HG02981 (cell line): ENCODE measurements around the gene SLFN12.
"Not testable (repeated sequence)": the region's sequence is repeated elsewhere in the genome, so short reads cannot be mapped to it uniquely, and the experiment has no call there.

ENCODE experiments used
- ATAC-seq: cut with Tn5 transposase; IDR thresholded peaks from one replicate; pipeline ENCODE4 v1.9.1; 2021; ENCODE audit warnings: mild to moderate bottlenecking, moderate library complexity; ENCODE audit not compliant: unreplicated experiment

Gene SLFN12

GRCh38 chr17:35432176-35433074 is at the start of gene SLFN12:
Gene SLFN12 (minus strand): TSS chr17:35432500. CDS start chr17:35423028, 9,472 bp downstream.
- peak; percentile 61 for ATAC-seq

- ATAC-seq: no peak
Observed at GRCh38 chr17:35479271-35479670, 47.0 kb upstream of the SLFN12 start.

- no peak for ATAC-seq
Observed at GRCh38 chr17:35477248-35477647, 44.9 kb upstream of the SLFN12 start.

- ATAC-seq: no peak
Observed at GRCh38 chr17:35476283-35476820, 44.1 kb upstream of the SLFN12 start.

GRCh38 chr17:35468475-35468874 is 36.2 kb upstream of the SLFN12 start:
- no peak for ATAC-seq

GRCh38 chr17:35467824-35468223 is 35.5 kb upstream of the SLFN12 start:
- no peak for ATAC-seq

GRCh38 chr17:35460354-35460851 is 28.1 kb upstream of the SLFN12 start:
- ATAC-seq: peak; percentile 88

- not testable (repeated sequence) for ATAC-seq
Observed at GRCh38 chr17:35454035-35454434, 21.7 kb upstream of the SLFN12 start.

GRCh38 chr17:35453171-35453570 is 20.9 kb upstream of the SLFN12 start:
- ATAC-seq: no peak

GRCh38 chr17:35449371-35449931 is 17.2 kb upstream of the SLFN12 start:
- no peak for ATAC-seq

- no peak for ATAC-seq
Observed at GRCh38 chr17:35448899-35449227, 16.6 kb upstream of the SLFN12 start.

- peak; percentile 74 for ATAC-seq
Observed at GRCh38 chr17:35448214-35448898, 16.1 kb upstream of the SLFN12 start, which contains the start of gene SLFN13. Gene SLFN13 (minus strand): TSS chr17:35448766. CDS start chr17:35445680, 3,086 bp downstream.

GRCh38 chr17:35447499-35447898 is 15.2 kb upstream of the SLFN12 start:
- ATAC-seq: no peak

- ATAC-seq: no peak
Observed at GRCh38 chr17:35438433-35438832, 6.1 kb upstream of the SLFN12 start.

GRCh38 chr17:35433075-35433894 is 985 bp upstream of the SLFN12 start:
- no peak for ATAC-seq

GRCh38 chr17:35429702-35430101 is 2.6 kb downstream of the SLFN12 start:
- ATAC-seq: no peak

- no peak for ATAC-seq
Observed at GRCh38 chr17:35428229-35428628, 4.1 kb downstream of the SLFN12 start.

GRCh38 chr17:35423761-35424160 is 8.5 kb downstream of the SLFN12 start:
- ATAC-seq: no peak

GRCh38 chr17:35421069-35421468 is 11.2 kb downstream of the SLFN12 start:
- ATAC-seq: not testable (repeated sequence)

GRCh38 chr17:35416659-35417058 is 15.6 kb downstream of the SLFN12 start:
- ATAC-seq: no peak
